ENCODE data around the gene NELL2. TPM values are rescaled to one million over a fixed set of nuclear protein-coding genes. Genes with fewer than 3 reads are reported as not detected.

Gene NELL2
- total RNA-seq, 1 donor from 2014 or later: 10.2 TPM

DNA sequence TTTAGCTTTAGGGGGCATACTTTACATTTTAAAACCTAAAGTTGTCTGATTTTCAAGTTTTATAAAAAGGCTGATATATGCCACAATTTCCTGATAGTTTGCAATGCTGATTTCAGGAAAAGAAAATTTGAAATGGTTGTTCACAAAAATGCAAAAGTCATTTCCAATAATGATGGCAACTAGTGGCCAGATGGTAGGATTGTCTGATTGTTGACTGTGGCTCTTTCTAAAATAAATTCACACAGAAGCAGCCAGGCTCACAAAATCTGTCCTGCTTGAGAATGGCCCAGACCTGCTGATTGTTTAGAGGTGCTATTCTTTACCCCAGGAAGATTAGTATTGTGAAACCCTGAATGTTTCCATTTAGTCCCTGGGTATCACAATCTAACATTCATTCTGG, 220.3 kb downstream of the NELL2 start:
- no peak overlapping the region for H3K27ac Mint-ChIP-seq
- peaks cover 2% of the 10 kb centered on the region for H3K4me1 Mint-ChIP-seq (ENCODE audit: low read depth)
- H3K27me3 Mint-ChIP-seq (ENCODE audit: low read depth): no peaks in the 10 kb centered on the region
- DNase-seq (ENCODE audit: low spot score): no peak
- no peaks in the 10 kb centered on the region for H3K36me3 Mint-ChIP-seq (ENCODE audit: low read depth)
- H3K9me3 Mint-ChIP-seq: no peaks in the 10 kb centered on the region
- no peak overlapping the region for H3K4me3 Mint-ChIP-seq (ENCODE audit: low read depth)
- intact Hi-C loops (cut with micrococcal nuclease): no loop called here

DNA sequence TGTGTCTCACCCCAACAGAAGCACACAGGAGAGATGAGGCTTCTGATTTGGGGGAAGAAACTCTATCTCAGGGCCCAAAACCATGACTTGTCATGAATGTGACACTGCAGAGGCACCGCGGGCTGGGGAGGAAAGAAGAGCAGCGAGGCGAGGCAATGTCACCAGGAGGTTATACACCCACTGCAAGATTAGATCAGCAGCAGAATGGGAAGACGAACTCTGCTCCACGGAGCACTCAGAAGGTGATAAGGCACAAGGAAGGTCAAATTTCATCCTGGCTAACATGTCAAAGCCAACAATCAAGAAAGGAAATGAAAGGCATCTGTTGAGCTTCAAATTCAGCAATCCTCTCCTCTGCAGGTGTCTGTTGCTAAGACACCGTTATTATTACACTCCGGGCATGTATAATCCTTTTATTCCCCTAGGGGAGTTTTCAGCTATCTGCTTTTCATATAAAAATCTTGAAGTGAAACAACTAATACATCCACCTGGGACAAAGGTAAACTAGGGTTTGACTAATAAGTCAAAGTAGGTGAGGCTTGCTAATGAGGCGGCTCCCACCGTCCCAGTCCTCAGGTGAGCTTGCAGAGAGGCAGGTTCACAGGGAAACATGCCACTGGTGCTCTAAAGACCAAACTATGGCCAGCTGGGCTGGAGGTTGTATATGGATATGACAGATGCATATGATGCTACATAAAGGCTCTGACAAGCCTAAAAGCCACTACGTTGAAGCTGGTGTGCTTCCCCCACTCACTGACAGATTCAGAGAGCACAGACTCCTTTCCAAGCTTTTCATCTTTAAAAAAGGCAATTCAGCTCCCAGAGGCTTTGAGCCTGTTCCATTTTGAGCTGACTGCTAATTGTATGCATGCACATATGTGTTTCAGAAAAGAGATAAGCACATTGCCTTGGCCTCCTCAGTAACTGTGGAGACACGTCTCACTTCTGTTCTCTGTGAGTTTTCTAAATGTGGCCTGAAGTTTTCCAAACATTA, 221.2 kb downstream of the NELL2 start:
- peaks cover 2% of the 10 kb centered on the region for H3K4me1 Mint-ChIP-seq (ENCODE audit: low read depth)
- H3K36me3 Mint-ChIP-seq (ENCODE audit: low read depth): no peaks in the 10 kb centered on the region
- no peak for DNase-seq (ENCODE audit: low spot score)
- intact Hi-C loops (cut with micrococcal nuclease): no loop called here
- no peak overlapping the region for H3K27ac Mint-ChIP-seq
- H3K4me3 Mint-ChIP-seq (ENCODE audit: low read depth): no peak overlapping the region
- H3K9me3 Mint-ChIP-seq: no peaks in the 10 kb centered on the region
- H3K27me3 Mint-ChIP-seq (ENCODE audit: low read depth): no peaks in the 10 kb centered on the region

DNA sequence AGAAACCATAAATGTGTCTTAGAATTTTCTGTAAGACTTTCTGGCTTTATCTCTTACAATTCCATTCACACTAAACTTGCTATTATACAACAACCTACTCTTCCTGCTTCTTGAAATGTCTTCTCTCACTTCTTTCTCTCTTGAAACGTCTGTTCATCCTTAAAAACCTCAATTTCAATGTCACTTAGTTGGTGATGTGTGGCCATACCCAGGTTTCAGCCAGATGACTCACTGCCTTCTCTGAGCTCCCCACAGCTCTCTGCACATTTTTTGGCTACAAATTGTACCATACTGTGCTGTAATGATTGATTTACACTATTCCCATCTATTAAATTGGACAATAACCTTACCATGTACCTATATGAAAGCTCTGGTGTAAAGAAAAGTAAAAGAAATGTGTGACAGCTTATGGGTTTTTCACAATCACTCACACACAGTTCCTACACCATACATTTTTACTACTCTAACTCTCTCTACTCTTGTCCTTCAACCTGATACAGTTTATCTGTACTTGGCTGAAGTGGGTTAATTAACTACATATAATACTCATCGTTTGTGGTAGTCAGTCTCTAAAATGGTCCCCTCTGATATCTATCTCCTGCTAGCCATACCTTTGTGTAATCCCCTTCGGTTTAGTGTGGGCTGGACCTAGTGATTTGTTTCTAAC, 222.1 kb downstream of the NELL2 start:
- Mint-ChIP-seq H3K36me3 (ENCODE audit: low read depth) (no peaks in the 10 kb centered on the region), H3K27ac (no peak overlapping the region), H3K4me3 (ENCODE audit: low read depth) (no peak overlapping the region), H3K27me3 (ENCODE audit: low read depth) (no peaks in the 10 kb centered on the region), H3K9me3 (no peaks in the 10 kb centered on the region), H3K4me1 (ENCODE audit: low read depth) (peaks cover 2% of the 10 kb centered on the region)
- no peak for DNase-seq (ENCODE audit: low spot score)
- intact Hi-C loops (cut with micrococcal nuclease): no loop called here

DNA sequence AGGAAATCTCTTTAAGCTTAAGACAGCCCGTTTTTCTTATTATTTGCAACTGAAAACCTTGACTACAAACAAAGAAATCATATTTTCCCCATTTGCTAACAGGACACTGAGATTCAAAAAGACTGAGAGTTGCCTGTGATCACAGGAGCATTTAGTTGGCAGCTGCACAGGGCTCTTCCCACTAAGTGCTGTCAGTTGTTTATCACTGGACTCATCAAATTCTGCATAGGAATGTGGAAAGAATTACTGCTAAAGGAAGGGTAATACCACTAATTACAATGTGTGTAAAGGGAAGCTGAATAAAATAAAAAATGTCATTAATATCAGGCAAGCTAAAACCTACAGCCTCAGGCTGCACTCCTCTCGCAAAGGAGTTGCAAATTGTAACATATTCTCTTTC, 226.4 kb downstream of the NELL2 start:
- Mint-ChIP-seq H3K36me3 (ENCODE audit: low read depth) (no peaks in the 10 kb centered on the region), H3K9me3 (no peaks in the 10 kb centered on the region), H3K27me3 (ENCODE audit: low read depth) (no peaks in the 10 kb centered on the region), H3K4me1 (ENCODE audit: low read depth) (peaks cover 3% of the 10 kb centered on the region), H3K27ac (no peak overlapping the region), H3K4me3 (ENCODE audit: low read depth) (no peak overlapping the region)
- intact Hi-C loops (cut with micrococcal nuclease): no loop called here
- DNase-seq (ENCODE audit: low spot score): no peak

DNA sequence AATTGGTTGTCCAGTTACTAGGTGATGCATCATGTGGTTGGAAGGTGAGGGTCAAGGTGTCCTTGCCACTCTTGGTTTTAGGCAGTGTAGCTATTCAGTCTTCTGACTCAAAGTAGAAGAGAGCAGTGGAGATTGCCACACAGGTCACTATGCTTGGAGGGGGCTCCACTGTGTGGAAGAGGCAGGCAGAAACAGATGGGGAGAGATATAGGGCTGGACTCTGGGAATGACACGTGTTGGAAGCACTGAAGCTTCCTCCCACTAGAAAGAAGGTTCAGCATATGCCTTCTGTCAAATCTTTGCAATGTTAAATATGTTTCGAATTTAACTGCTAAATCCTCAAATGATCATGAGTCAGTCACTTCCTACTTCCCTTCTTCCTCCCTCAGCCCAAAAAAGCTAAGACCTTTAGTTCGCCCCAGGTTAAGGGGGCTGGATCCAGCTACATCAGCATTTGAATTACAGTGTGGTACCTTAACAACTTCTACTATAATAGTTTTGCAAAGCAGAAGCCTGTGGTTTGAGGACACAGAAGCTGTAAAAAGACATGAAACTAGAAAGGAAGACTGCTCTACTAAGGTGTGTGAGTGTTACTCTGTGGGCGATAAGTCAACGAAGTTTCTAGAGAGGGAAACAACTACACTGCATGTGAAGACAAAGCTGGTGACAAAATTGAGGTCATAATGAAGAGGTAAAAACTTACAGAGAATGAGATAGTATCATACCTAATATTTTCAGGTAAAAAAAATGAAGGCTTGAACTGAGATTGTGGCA, 228.0 kb downstream of the NELL2 start:
- peaks cover 1% of the 10 kb centered on the region for H3K4me1 Mint-ChIP-seq (ENCODE audit: low read depth)
- H3K27me3 Mint-ChIP-seq (ENCODE audit: low read depth): no peaks in the 10 kb centered on the region
- H3K9me3 Mint-ChIP-seq: no peaks in the 10 kb centered on the region
- H3K36me3 Mint-ChIP-seq (ENCODE audit: low read depth): no peaks in the 10 kb centered on the region
- H3K27ac Mint-ChIP-seq: no peak overlapping the region
- intact Hi-C loops (cut with micrococcal nuclease): no loop called here
- no peak for DNase-seq (ENCODE audit: low spot score)
- no peak overlapping the region for H3K4me3 Mint-ChIP-seq (ENCODE audit: low read depth)

DNA sequence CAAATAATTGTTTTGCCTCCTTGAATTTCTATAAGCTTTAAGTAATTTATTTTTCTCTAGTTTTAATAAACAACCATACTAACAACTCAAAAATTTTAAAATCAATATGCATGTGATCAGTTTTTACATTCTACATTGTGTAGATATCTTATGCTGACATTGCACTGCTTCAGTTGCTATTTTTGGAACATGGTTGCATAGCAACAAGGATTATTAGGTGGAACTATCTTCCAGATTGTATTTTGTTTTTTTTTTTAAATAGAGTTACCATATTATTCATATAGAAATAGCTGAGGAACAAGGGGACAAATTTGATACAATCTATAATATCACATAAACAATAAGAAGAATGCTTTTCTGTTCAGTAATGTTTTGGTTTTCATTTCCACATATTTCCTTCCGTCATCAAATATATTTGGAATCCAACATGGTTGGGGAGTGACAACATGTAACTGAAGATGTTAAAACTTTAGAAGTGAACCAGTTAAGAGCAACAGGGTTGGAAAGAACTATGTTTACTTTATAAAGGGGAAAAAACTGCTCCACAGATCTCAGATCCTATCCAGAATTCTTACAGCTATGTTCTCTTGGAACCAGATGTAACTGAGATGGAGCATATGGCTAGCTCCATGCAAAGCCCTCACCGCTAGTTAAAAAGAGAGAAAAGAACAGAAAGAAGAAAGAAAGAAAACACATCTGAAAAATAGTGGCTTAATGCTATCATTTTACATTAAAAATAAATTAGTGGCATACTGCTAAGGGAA, 235.5 kb downstream of the NELL2 start:
- no peak for DNase-seq (ENCODE audit: low spot score)
- intact Hi-C loops (cut with micrococcal nuclease): no loop called here
- no peaks in the 10 kb centered on the region for H3K36me3 Mint-ChIP-seq (ENCODE audit: low read depth)
- H3K9me3 Mint-ChIP-seq: no peaks in the 10 kb centered on the region
- H3K27me3 Mint-ChIP-seq (ENCODE audit: low read depth): no peaks in the 10 kb centered on the region
- no peak overlapping the region for H3K27ac Mint-ChIP-seq
- H3K4me3 Mint-ChIP-seq (ENCODE audit: low read depth): no peak overlapping the region
- no peaks in the 10 kb centered on the region for H3K4me1 Mint-ChIP-seq (ENCODE audit: low read depth)

DNA sequence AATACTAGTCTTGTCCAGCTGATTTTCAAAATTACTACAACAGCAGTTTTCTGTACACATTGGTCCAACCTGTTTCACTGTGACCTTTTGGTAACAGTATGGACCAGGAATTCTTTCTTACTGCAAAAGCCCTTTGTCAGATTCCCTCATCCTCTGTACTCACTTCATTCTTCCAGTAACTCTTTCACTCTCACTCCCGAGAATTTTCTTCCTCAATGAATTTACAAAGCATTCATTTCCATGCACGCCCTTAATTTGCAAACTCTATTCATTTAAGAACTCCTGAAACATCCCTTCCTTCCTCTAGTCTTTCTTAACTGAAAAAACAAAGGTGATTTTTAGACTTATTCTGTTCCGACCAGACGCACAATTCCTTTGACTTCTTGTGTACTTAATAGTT, 238.2 kb downstream of the NELL2 start:
- no peak overlapping the region for H3K27ac Mint-ChIP-seq
- H3K4me3 Mint-ChIP-seq (ENCODE audit: low read depth): no peak overlapping the region
- H3K36me3 Mint-ChIP-seq (ENCODE audit: low read depth): no peaks in the 10 kb centered on the region
- H3K27me3 Mint-ChIP-seq (ENCODE audit: low read depth): no peaks in the 10 kb centered on the region
- H3K4me1 Mint-ChIP-seq (ENCODE audit: low read depth): no peaks in the 10 kb centered on the region
- intact Hi-C loops (cut with micrococcal nuclease): no loop called here
- no peak for DNase-seq (ENCODE audit: low spot score)
- no peaks in the 10 kb centered on the region for H3K9me3 Mint-ChIP-seq

DNA sequence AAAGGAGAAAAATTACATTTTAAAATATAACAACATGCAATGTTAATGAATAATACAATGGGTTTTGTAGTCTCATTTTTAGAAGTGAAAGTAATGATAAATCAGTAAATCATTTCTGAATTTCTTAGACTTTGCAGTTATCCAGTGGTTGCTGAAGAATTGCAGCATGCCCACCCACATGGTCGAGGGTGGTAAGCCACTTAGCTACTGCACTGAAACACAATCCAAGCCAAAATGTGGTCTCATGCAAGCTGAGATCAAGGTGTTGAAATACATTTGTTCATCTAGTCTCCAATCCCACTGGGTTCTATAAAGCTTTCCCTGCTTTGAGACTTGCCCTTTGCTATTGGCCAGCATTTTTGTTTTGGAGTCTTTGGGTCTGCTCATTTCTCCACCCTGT, 247.9 kb downstream of the NELL2 start:
- intact Hi-C loops (cut with micrococcal nuclease): no loop called here
- Mint-ChIP-seq H3K36me3 (ENCODE audit: low read depth) (no peaks in the 10 kb centered on the region), H3K4me1 (ENCODE audit: low read depth) (no peaks in the 10 kb centered on the region), H3K27me3 (ENCODE audit: low read depth) (no peaks in the 10 kb centered on the region), H3K9me3 (no peaks in the 10 kb centered on the region), H3K4me3 (ENCODE audit: low read depth) (no peak overlapping the region), H3K27ac (no peak overlapping the region)
- no peak for DNase-seq (ENCODE audit: low spot score)

DNA sequence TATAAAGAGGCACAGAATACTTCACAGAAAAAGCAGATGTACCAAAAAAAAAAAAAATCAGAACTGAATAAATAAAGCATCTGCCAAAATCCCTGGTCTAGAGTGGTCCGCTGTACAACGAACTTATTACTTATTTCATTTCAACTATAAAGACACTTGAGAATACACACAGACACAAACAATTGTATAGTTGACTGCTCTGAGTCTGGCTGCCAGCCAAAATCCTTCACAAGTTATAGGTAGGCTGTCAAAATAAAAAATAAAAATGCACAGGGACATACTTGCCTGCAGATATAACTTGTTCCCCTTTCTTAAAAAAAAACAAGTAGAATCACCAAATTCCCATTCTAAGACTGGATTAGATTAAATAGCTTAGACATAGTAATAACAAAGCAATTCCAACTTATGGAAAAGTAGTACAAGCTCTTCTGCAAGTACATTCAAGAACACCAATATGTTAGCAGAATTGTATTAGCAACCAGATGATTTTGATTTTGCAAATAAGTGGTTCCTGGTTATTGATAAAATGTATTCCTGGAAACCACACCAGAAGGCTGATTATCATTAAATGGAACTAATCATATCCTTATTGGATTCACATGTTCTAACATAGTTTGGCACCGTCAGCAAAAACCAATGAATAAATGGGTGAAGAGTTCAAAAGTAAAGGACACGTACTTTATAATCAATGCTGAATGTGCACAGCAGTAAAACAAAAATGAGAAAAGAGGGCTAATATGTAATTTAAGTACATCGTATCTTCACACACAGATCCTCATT, 248.5 kb downstream of the NELL2 start:
- H3K9me3 Mint-ChIP-seq: no peaks in the 10 kb centered on the region
- intact Hi-C loops (cut with micrococcal nuclease): no loop called here
- H3K36me3 Mint-ChIP-seq (ENCODE audit: low read depth): no peaks in the 10 kb centered on the region
- no peak overlapping the region for H3K27ac Mint-ChIP-seq
- H3K27me3 Mint-ChIP-seq (ENCODE audit: low read depth): no peaks in the 10 kb centered on the region
- no peaks in the 10 kb centered on the region for H3K4me1 Mint-ChIP-seq (ENCODE audit: low read depth)
- DNase-seq (ENCODE audit: low spot score): no peak
- no peak overlapping the region for H3K4me3 Mint-ChIP-seq (ENCODE audit: low read depth)

DNA sequence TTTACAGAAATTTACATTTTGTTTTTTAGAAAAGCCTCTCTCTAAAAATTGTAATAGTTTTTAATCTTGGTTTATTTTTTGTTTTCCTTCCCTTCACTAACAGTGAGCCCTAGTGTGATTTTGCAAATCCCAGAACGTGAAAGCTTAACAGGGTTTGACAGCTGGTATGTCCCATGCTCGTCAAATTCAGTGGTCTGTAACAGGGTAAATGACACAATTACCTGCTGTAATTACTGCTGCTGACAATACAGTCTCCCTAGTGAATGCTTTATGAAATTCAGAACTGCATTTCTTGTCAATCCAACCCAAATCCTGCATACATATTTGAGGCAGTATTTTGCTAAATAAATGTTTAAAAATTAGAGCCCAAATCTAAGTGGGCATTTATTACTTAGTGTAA, 249.2 kb downstream of the NELL2 start:
- Mint-ChIP-seq H3K4me1 (ENCODE audit: low read depth) (no peaks in the 10 kb centered on the region), H3K27ac (no peak overlapping the region), H3K9me3 (no peaks in the 10 kb centered on the region), H3K27me3 (ENCODE audit: low read depth) (no peaks in the 10 kb centered on the region), H3K4me3 (ENCODE audit: low read depth) (no peak overlapping the region), H3K36me3 (ENCODE audit: low read depth) (no peaks in the 10 kb centered on the region)
- no peak for DNase-seq (ENCODE audit: low spot score)
- intact Hi-C loops (cut with micrococcal nuclease): no loop called here

DNA sequence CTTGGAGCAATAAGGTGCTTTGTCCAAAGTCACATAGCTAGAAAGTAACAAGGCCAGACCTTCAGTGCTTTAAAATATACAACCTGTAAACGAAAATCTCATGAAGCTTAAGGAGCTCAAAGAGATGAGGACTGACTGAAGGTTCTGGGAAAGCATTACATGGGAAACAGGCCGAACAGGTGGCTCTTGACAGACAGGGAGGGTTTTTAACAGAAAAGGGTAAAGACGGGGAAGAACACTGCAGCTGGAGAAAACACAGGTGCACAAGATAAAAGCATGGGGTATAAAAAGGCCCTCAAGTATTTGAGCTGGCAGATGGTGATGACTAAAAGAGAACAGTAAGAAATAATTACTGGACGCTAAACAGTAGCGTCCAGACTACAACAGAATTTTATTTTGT, 257.2 kb downstream of the NELL2 start:
- Mint-ChIP-seq H3K36me3 (ENCODE audit: low read depth) (no peaks in the 10 kb centered on the region), H3K4me1 (ENCODE audit: low read depth) (no peaks in the 10 kb centered on the region), H3K4me3 (ENCODE audit: low read depth) (no peak overlapping the region), H3K9me3 (no peaks in the 10 kb centered on the region), H3K27ac (no peak overlapping the region), H3K27me3 (ENCODE audit: low read depth) (no peaks in the 10 kb centered on the region)
- intact Hi-C loops (cut with micrococcal nuclease): no loop called here
- DNase-seq (ENCODE audit: low spot score): no peak

DNA sequence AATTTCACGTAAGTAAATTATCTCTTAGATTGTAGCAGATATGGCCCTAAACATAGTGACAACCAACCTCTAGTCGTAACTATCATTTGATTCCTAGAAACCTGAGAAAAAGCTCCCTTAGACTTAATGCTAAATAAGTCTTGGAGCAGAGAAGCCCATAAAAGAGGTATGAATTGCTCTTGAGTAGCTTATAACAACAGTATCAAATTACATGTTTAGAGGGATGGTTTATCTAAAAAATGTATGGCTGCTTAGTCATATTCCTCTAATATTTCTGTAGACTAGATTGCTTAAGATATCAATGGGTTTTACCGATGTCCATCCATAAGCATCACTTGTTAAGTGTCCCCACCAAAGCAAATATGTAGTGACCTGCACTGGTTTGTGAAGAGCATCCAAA, 259.7 kb downstream of the NELL2 start:
- H3K36me3 Mint-ChIP-seq (ENCODE audit: low read depth): no peaks in the 10 kb centered on the region
- no peak overlapping the region for H3K27ac Mint-ChIP-seq
- no peaks in the 10 kb centered on the region for H3K27me3 Mint-ChIP-seq (ENCODE audit: low read depth)
- no peaks in the 10 kb centered on the region for H3K9me3 Mint-ChIP-seq
- intact Hi-C loops (cut with micrococcal nuclease): no loop called here
- no peak overlapping the region for H3K4me3 Mint-ChIP-seq (ENCODE audit: low read depth)
- DNase-seq (ENCODE audit: low spot score): no peak
- no peaks in the 10 kb centered on the region for H3K4me1 Mint-ChIP-seq (ENCODE audit: low read depth)

Measured in activated T-helper 2 cell treated with anti-CD3 and anti-CD28 coated beads, Interferon-gamma antibody, Interleukin-2, Interleukin-4, amounts not matched to agents 10 μg/mL and 5 μg/mL and 100 μg/mL, durations not matched to agents 14 hours and 24 hours and 36 hours (primary cell).